HL-60 (cell line): ENCODE results near the gene LRRC7.

Experiments
- GABPA ChIP-seq: IDR thresholded peaks from 2 replicates; pipeline ENCODE4 v1.6.1; 2012; ENCODE audit warnings: low read depth
- TF ChIP-seq, protein P1 (sequence below): IDR thresholded peaks from one replicate; pipeline ENCODE4 v1.5.1; 2011; ENCODE audit warnings: low read length, control low read depth, inconsistent platforms; ENCODE audit not compliant: insufficient read depth

DNA sequence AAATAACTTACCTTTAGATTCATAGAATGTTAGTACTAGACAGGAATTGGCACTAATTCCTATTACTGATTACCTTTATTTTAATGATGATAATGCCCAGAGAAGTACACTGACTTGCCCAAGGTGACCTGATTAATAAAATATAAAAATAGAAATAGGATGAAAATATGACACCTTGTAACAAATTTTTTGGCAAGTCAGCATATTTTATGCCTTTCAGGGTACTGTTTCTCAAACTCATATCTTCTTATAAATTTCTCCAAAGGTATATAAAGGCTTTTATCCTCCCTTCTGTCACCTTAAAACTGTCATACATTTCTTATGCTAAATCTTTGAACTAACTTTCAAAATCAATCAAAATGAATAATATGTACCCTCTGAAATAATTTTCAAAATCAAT, 466.2 kb downstream of the LRRC7 start:
- TF ChIP-seq, protein P1, sequence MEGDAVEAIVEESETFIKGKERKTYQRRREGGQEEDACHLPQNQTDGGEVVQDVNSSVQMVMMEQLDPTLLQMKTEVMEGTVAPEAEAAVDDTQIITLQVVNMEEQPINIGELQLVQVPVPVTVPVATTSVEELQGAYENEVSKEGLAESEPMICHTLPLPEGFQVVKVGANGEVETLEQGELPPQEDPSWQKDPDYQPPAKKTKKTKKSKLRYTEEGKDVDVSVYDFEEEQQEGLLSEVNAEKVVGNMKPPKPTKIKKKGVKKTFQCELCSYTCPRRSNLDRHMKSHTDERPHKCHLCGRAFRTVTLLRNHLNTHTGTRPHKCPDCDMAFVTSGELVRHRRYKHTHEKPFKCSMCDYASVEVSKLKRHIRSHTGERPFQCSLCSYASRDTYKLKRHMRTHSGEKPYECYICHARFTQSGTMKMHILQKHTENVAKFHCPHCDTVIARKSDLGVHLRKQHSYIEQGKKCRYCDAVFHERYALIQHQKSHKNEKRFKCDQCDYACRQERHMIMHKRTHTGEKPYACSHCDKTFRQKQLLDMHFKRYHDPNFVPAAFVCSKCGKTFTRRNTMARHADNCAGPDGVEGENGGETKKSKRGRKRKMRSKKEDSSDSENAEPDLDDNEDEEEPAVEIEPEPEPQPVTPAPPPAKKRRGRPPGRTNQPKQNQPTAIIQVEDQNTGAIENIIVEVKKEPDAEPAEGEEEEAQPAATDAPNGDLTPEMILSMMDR, result no peak
- no peak for TF ChIP-seq GABPA
